Mucosa of stomach (tissue), 1 donor: ENCODE data around the gene CAPNS1.
A peak's percentile ranks its signal among the peaks of the same experiment; 100 is the strongest.
"Not testable (repeated sequence)": the region's sequence is repeated elsewhere in the genome, so short reads cannot be mapped to it uniquely, and the experiment has no call there.

Source experiments
- H3K27me3 ChIP-seq: one replicate; pipeline ENCODE4 v1.7.0; 2013; ENCODE audit warnings: mild to moderate bottlenecking, low read length; ENCODE audit not compliant: control insufficient read depth, insufficient read depth
- H3K36me3 ChIP-seq: one replicate; pipeline ENCODE4 v1.7.0; 2013; ENCODE audit warnings: low read length; ENCODE audit not compliant: control insufficient read depth, insufficient read depth
- H3K4me1 ChIP-seq: one replicate; pipeline ENCODE4 v1.7.0; 2013; ENCODE audit warnings: mild to moderate bottlenecking, low read length; ENCODE audit not compliant: control insufficient read depth, insufficient read depth
- H3K4me3 ChIP-seq: one replicate; pipeline ENCODE4 v1.7.0; 2013; ENCODE audit warnings: low read length
- H3K9ac ChIP-seq: one replicate; pipeline ENCODE4 v1.7.0; 2013; ENCODE audit warnings: mild to moderate bottlenecking, low read length, moderate library complexity
- H3K9me3 ChIP-seq: one replicate; pipeline ENCODE4 v1.7.0; 2013; ENCODE audit warnings: mild to moderate bottlenecking, low read length, moderate library complexity; ENCODE audit not compliant: control insufficient read depth
- donor health status: Pancreatic carcinoma.

CAPNS1 gene

DNA sequence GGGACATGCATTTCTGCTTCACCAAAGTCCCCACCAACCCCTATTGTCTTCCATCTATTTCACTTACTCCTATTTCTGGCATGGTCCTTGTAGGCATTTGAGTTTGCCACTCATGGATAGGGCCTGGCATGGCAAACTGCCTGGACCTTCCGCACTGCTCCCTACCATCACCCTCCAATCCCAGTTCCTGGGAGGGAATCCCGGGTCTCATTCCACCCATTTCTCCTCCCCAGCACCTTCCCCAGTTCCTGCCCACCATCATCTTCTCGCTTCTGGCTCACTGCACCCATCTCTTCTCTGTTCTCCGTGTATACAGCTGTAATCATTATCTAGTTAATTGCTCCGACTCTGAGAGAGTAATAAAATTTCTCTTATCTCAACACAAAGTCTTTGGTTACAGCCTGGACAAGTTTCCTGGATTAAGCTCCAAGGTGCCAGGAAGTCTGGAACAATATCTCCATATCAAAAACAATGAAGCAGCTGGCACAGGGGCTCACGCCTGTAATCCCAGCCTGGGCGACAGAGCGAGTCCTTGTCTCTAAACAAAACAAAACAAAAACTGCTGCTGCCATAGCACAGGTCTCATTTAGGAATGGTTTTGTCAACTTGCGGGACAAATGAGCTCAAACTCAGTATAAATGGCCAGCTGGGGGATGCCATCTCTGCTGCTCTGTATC is 29.4 kb downstream of the CAPNS1 start:
- peak overlapping the region; percentile 28 for H3K9ac ChIP-seq
- no peak overlapping the region for H3K4me3 ChIP-seq
- no peaks in the 10 kb centered on the region for H3K36me3 ChIP-seq
- no peaks in the 10 kb centered on the region for H3K27me3 ChIP-seq
- peaks cover 8% of the 10 kb centered on the region for H3K4me1 ChIP-seq
- H3K9me3 ChIP-seq = no peaks in the 10 kb centered on the region

DNA sequence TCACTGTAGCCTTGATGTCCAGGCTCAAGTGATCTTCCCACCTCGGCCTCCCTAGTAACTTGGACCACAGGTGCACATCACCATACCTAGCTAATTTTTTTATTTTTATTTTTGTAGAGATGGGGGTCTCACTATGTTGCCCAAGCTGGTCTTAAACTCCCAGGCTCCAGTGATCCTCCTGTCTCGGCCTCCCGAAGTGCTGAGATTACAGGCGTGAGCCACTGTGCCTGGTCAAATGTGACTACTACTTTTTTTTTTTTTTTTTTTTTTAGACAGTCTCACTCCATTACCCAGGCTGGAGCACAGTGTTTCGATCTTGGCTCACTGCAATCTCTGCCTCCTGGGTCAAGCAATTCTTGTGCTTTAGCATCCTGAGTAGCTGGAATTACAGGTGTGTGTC is 33.0 kb downstream of the CAPNS1 start:
- Histone ChIP-seq H3K9me3 (no peaks in the 10 kb centered on the region), H3K4me1 (peaks cover 8% of the 10 kb centered on the region), H3K36me3 (no peaks in the 10 kb centered on the region), H3K9ac (no peak overlapping the region), H3K27me3 (no peaks in the 10 kb centered on the region), H3K4me3 (no peak overlapping the region)

DNA sequence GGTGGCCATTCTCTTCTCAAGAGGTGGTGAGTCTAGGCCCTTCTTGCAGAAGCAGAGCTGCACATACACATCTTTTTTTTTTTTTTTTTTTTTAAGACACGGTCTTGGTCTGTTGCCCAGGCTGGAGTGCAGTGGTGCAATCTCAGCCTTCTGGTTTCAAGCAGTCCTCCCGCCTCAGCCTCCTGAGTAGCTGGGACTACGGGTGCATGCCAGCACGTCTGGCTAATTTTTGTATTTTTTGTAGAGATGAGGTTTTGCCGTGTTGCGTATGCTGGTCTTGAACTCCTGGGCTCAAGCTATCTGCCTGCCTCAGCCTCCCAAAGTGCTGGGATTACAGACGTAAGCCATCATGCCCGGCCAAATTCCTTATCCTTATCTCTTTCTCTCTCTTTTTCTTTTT is 34.0 kb downstream of the CAPNS1 start:
- not testable (repeated sequence) for H3K27me3 ChIP-seq, H3K9ac ChIP-seq, H3K9me3 ChIP-seq, H3K4me1 ChIP-seq, H3K4me3 ChIP-seq, H3K36me3 ChIP-seq

GRCh38 chr19:36179077-36179476 is 39.2 kb downstream of the CAPNS1 start:
- not testable (repeated sequence) for H3K27me3 ChIP-seq, H3K4me1 ChIP-seq, H3K9ac ChIP-seq, H3K36me3 ChIP-seq, H3K9me3 ChIP-seq, H3K4me3 ChIP-seq

DNA sequence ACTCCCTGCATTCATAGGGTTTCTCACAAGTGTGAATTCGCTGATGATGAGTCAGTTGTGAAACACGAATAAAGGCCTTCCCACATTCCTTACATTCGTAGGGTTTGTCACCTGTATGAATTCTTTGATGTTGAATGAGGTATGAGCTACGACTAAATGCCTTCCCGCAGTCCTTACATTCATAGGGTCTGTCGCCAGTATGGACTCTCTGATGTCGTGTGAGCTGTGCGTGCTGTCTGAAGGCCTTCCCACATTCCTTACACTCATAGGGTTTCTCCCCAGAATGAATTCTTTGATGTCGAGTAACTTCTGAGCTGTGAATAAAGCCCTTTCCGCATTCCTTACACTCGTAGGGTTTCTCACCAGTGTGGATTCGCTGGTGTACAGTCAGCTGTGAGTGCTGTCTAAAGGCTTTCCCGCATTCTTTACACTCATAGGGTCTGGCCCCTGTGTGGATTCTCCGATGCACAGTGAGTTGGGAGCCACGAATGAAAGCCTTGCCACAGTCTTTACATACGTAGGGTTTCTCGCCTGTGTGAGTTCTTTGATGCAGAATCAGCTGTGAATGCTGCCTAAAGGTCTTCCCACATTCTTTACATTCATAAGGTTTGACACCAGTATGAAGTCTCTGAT is 42.9 kb downstream of the CAPNS1 start:
- H3K4me3 ChIP-seq = no peak overlapping the region
- H3K36me3 ChIP-seq = no peaks in the 10 kb centered on the region
- H3K4me1 ChIP-seq = no peaks in the 10 kb centered on the region
- no peaks in the 10 kb centered on the region for H3K27me3 ChIP-seq
- H3K9ac ChIP-seq = no peak overlapping the region
- no peaks in the 10 kb centered on the region for H3K9me3 ChIP-seq

GRCh38 chr19:36183245-36183628 is 43.4 kb downstream of the CAPNS1 start:
- Histone ChIP-seq H3K4me1 (no peaks in the 10 kb centered on the region), H3K27me3 (no peaks in the 10 kb centered on the region), H3K9me3 (no peaks in the 10 kb centered on the region), H3K9ac (no peak overlapping the region), H3K4me3 (no peak overlapping the region), H3K36me3 (no peaks in the 10 kb centered on the region)

DNA sequence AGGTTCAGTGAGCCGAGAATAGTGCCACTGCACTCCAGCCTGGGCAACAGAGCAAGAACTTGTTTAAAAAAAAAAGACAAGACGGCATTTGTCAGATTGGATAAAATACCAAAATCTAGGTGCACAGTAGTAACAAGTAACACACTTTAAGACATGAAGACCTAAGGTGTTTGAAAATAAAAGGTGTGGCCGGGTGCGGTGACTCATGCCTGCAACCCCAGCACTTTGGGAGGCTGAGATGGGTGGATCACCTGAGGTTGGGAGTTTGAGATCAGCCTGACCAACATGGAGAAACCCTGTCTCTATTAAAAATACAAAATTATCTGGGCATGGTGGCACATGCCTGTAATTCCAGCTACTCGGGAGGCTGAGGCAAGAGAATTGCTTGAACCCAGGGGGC is 46.9 kb downstream of the CAPNS1 start:
- not testable (repeated sequence) for H3K4me3 ChIP-seq, H3K27me3 ChIP-seq, H3K9ac ChIP-seq, H3K9me3 ChIP-seq, H3K4me1 ChIP-seq, H3K36me3 ChIP-seq

DNA sequence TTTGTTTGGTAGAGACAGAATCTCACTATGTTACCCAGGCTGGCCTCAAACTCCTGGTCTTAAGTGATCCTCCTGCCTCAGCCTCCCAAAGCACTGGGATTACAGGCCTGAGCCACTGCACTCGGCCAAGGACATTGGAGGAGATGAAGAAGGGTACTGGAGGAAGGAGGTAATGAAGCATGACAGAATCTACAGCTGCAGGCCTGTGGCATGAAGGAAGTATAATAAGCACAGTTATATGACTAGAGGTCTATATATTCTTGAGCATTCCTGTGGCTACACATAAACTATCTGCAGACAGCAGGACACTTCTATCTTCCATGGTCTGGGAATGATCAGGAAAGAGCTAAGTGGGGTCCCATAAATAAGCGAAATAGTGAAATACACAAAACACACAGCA is 56.4 kb downstream of the CAPNS1 start:
- no peaks in the 10 kb centered on the region for H3K4me1 ChIP-seq
- no peaks in the 10 kb centered on the region for H3K9me3 ChIP-seq
- H3K27me3 ChIP-seq = no peaks in the 10 kb centered on the region
- no peaks in the 10 kb centered on the region for H3K36me3 ChIP-seq
- H3K9ac ChIP-seq = no peak overlapping the region
- no peak overlapping the region for H3K4me3 ChIP-seq

DNA sequence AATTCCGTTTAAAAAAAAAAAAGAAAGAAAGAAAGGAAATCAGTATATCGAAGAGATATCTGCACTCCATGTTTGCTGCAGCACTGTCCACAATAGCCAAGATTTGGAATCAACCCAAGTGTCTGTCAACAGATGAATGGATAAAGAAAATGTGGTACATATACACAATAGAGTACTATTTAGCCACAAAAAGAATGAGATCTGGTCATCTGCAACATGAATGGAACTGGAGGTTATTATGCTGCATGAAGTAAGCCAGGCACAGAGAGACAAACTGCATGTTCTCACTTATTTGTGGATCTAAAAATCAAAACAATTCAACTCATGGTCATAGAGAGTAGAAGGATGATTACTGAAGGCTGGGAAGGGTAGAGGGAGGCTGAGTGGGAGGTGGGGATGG is 58.3 kb downstream of the CAPNS1 start:
- Histone ChIP-seq H3K9ac (no peak overlapping the region), H3K4me1 (no peaks in the 10 kb centered on the region), H3K36me3 (no peaks in the 10 kb centered on the region), H3K4me3 (no peak overlapping the region), H3K27me3 (no peaks in the 10 kb centered on the region), H3K9me3 (no peaks in the 10 kb centered on the region)
